Stomach (tissue), 4 donors: Measurements from ENCODE around the gene FAM228A.
"Not testable (repeated sequence)": the region's sequence is repeated elsewhere in the genome, so short reads cannot be mapped to it uniquely, and the experiment has no call there.

Experiments
- CTCF ChIP-seq, 7 experiments: fragments of 450-650 bp in 4 of 7; fragments of 200-600 bp in 3 of 7; sonication (generic) in 3 of 7; IDR thresholded peaks; one replicate each; pipeline ENCODE4 v1.5.1; 2016 to 2019; ENCODE audit warnings: antibody characterized with exemption in 7 of 7, control low read depth in 2 of 7, mild to moderate bottlenecking in 1 of 7
- EP300 ChIP-seq: sonication (generic); formaldehyde crosslinking; IDR thresholded peaks from one replicate; pipeline ENCODE4 v1.6.1; 2017; ENCODE audit warnings: antibody characterized with exemption
- POLR2AphosphoS5 ChIP-seq, 3 donors: sonication (generic); formaldehyde crosslinking; IDR thresholded peaks; one replicate each; pipeline ENCODE4 v1.6.1; 2016; ENCODE audit warnings: antibody characterized with exemption in 3 of 3

- TF ChIP-seq EP300; POLR2AphosphoS5 (IDR thresholded peaks at IDR 0.05); CTCF (IDR thresholded peaks at IDR 0.05): not testable (repeated sequence)
Observed at GRCh38 chr2:24140305-24140704, 34.5 kb upstream of the FAM228A start.
